OCI-LY1 (cell line): ENCODE data around the gene FARP1.

Source experiments
- H2AFZ ChIP-seq: fragments of 200-600 bp; sonication (generic), shearing (Covaris generic); 2 replicates; pipeline ENCODE4 v1.6.0; 2014; ENCODE audit warnings: antibody characterized with exemption, mild to moderate bottlenecking, low read length
- H3F3A ChIP-seq: fragments of 200-600 bp; sonication (generic), shearing (Covaris generic); 2 replicates; pipeline ENCODE4 v1.6.0; 2014; ENCODE audit warnings: mild to moderate bottlenecking, antibody characterized with exemption, low read length, moderate library complexity; ENCODE audit not compliant: insufficient read depth
- H3K27ac ChIP-seq: fragments of 200-600 bp; sonication (generic); 2 replicates; pipeline ENCODE4 v1.5.1; 2014; ENCODE audit warnings: low read length, mixed run types, mild to moderate bottlenecking, low read depth; ENCODE audit not compliant: poor library complexity, severe bottlenecking
- H3K27me3 ChIP-seq: fragments of 200-600 bp; sonication (generic); 2 replicates; pipeline ENCODE4 v1.6.0; 2014; ENCODE audit warnings: antibody characterized with exemption, mild to moderate bottlenecking, low read length, moderate library complexity; ENCODE audit not compliant: insufficient read depth
- H3K36me3 ChIP-seq: fragments of 200-600 bp; sonication (generic); 2 replicates; pipeline ENCODE4 v1.6.1; 2014; ENCODE audit warnings: mild to moderate bottlenecking, antibody characterized with exemption, low read length, moderate library complexity, mixed read lengths; ENCODE audit not compliant: insufficient read depth
- H3K4me1 ChIP-seq: fragments of 200-600 bp; sonication (generic); 2 replicates; pipeline ENCODE4 v1.5.1; 2014; ENCODE audit warnings: mild to moderate bottlenecking, low read length, moderate library complexity; ENCODE audit not compliant: insufficient read depth, severe bottlenecking
- H3K4me2 ChIP-seq: fragments of 200-600 bp; sonication (generic), shearing (Covaris generic); 2 replicates; pipeline ENCODE4 v1.6.1; 2014; ENCODE audit warnings: low read length
- H3K4me3 ChIP-seq: fragments of 200-600 bp; sonication (generic); 2 replicates; pipeline ENCODE4 v1.5.1; 2014; ENCODE audit warnings: low read length, low read depth, mild to moderate bottlenecking, mixed read lengths; ENCODE audit not compliant: poor library complexity, severe bottlenecking
- H3K79me2 ChIP-seq: fragments of 200-600 bp; shearing (Covaris generic); 2 replicates; pipeline ENCODE4 v1.6.1; 2016; ENCODE audit warnings: mixed run types, low read length, mixed read lengths; ENCODE audit not compliant: insufficient read depth
- H3K9ac ChIP-seq: fragments of 200-600 bp; sonication (generic), shearing (Covaris generic); 2 replicates; pipeline ENCODE4 v1.6.1; 2014; ENCODE audit warnings: mild to moderate bottlenecking, low read length, mixed read lengths
- H3K9me2 ChIP-seq: fragments of 200-600 bp; sonication (generic), shearing (Covaris generic); 2 replicates; pipeline ENCODE4 v1.6.1; 2014; ENCODE audit warnings: low read depth, mild to moderate bottlenecking, low read length, mixed read lengths
- H3K9me3 ChIP-seq: fragments of 200-600 bp; shearing (Covaris generic); 2 replicates; pipeline ENCODE4 v1.6.1; 2014; ENCODE audit warnings: low read length, mixed read lengths
- H4K20me1 ChIP-seq: fragments of 200-600 bp; sonication (generic), shearing (Covaris generic); 2 replicates; pipeline ENCODE4 v1.6.0; 2016; ENCODE audit warnings: mild to moderate bottlenecking, low read length; ENCODE audit not compliant: insufficient read depth
- EZH2 ChIP-seq: fragments of 200-600 bp; sonication (generic), shearing (Covaris generic); IDR thresholded peaks from 2 replicates; pipeline ENCODE4 v1.8.0; 2017; ENCODE audit warnings: borderline replicate concordance, mixed run types, mild to moderate bottlenecking, antibody characterized with exemption, low read length, moderate library complexity, mixed read lengths
- TF ChIP-seq, protein P1 (sequence below): fragments of 200-600 bp; sonication (generic), shearing (Covaris generic); IDR thresholded peaks from 2 replicates; pipeline ENCODE4 v1.5.1; 2017; ENCODE audit warnings: mild to moderate bottlenecking, antibody characterized with exemption, low read length, moderate library complexity, mixed read lengths

The FARP1 gene

GRCh38 chr13:98406427-98406826 is 263.5 kb downstream of the FARP1 start:
- Histone ChIP-seq H4K20me1 (no peaks in the 10 kb centered on the region), H3K9me2 (no peaks in the 10 kb centered on the region), H3K4me2 (no peak overlapping the region), H3K9me3 (no peaks in the 10 kb centered on the region), H3K4me3 (no peak overlapping the region), H3K27ac (no peak overlapping the region), H3K9ac (no peak overlapping the region), H3K27me3 (0 out of 2 replicates have a peak, but pooled peaks cover 5% of the 10 kb centered on the region), H3K79me2 (no peaks in the 10 kb centered on the region), H2AFZ (no peak overlapping the region), H3K36me3 (no peaks in the 10 kb centered on the region), H3F3A (no peaks in the 10 kb centered on the region), H3K4me1 (no peaks in the 10 kb centered on the region)
- no peak for TF ChIP-seq EZH2
- TF ChIP-seq, protein P1, sequence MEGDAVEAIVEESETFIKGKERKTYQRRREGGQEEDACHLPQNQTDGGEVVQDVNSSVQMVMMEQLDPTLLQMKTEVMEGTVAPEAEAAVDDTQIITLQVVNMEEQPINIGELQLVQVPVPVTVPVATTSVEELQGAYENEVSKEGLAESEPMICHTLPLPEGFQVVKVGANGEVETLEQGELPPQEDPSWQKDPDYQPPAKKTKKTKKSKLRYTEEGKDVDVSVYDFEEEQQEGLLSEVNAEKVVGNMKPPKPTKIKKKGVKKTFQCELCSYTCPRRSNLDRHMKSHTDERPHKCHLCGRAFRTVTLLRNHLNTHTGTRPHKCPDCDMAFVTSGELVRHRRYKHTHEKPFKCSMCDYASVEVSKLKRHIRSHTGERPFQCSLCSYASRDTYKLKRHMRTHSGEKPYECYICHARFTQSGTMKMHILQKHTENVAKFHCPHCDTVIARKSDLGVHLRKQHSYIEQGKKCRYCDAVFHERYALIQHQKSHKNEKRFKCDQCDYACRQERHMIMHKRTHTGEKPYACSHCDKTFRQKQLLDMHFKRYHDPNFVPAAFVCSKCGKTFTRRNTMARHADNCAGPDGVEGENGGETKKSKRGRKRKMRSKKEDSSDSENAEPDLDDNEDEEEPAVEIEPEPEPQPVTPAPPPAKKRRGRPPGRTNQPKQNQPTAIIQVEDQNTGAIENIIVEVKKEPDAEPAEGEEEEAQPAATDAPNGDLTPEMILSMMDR, result no peak

GRCh38 chr13:98406971-98407370 is 264.1 kb downstream of the FARP1 start:
- no peak overlapping the region for H3K9ac ChIP-seq
- H3K27me3 ChIP-seq, result 0 out of 2 replicates have a peak, but pooled peaks cover 5% of the 10 kb centered on the region
- no peak for TF ChIP-seq EZH2
- TF ChIP-seq, protein P1, result no peak
- H3K4me3 ChIP-seq, result no peak overlapping the region
- no peaks in the 10 kb centered on the region for H3K9me2 ChIP-seq
- no peaks in the 10 kb centered on the region for H3K79me2 ChIP-seq
- H4K20me1 ChIP-seq, result no peaks in the 10 kb centered on the region
- no peaks in the 10 kb centered on the region for H3F3A ChIP-seq
- no peaks in the 10 kb centered on the region for H3K4me1 ChIP-seq
- no peak overlapping the region for H2AFZ ChIP-seq
- no peaks in the 10 kb centered on the region for H3K36me3 ChIP-seq
- no peak overlapping the region for H3K27ac ChIP-seq
- H3K9me3 ChIP-seq, result no peaks in the 10 kb centered on the region
- no peak overlapping the region for H3K4me2 ChIP-seq

DNA sequence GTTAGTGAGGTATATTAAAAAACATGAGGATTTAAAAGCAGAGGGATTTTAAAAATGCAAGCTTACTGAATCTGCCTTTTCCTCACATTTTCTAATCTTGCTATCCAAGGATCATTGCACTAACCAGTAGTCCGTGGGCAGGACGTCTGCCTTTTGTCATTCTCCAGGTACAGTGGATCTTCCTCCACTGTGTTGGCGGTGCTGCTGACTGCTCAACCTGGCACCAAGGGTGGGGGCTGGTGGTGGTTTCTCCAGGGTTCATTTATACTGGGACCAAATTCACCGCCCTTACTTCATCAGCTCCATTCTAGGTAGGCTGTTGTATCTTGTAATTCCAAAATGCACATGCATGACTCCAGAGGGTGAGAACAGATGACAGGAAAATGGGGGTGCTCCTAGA is 264.7 kb downstream of the FARP1 start:
- no peak overlapping the region for H3K4me2 ChIP-seq
- H3K9ac ChIP-seq, result no peak overlapping the region
- 0 out of 2 replicates have a peak, but pooled peaks cover 5% of the 10 kb centered on the region for H3K27me3 ChIP-seq
- no peaks in the 10 kb centered on the region for H3K4me1 ChIP-seq
- H3K79me2 ChIP-seq, result no peaks in the 10 kb centered on the region
- H4K20me1 ChIP-seq, result no peaks in the 10 kb centered on the region
- no peaks in the 10 kb centered on the region for H3K9me2 ChIP-seq
- no peaks in the 10 kb centered on the region for H3K36me3 ChIP-seq
- no peak overlapping the region for H2AFZ ChIP-seq
- TF ChIP-seq, protein P1, result no peak
- no peak for TF ChIP-seq EZH2
- no peak overlapping the region for H3K4me3 ChIP-seq
- H3K27ac ChIP-seq, result no peak overlapping the region
- no peaks in the 10 kb centered on the region for H3F3A ChIP-seq
- no peaks in the 10 kb centered on the region for H3K9me3 ChIP-seq
